RPMI8226 (cell line): ENCODE data around the gene GABBR2.

Experiments used
- DNase-seq: peaks from one replicate; pipeline ENCODE4 v3.0.0-alpha.2; 2015

The GABBR2 gene

GRCh38 chr9:98428454-98428853, 280.3 kb downstream of the GABBR2 start:
- no peak for DNase-seq

- no peak for DNase-seq
These were observed 281.2 kb downstream of the GABBR2 start for GRCh38 chr9:98427491-98427890.

- DNase-seq, result no peak
These were observed 283.7 kb downstream of the GABBR2 start for GRCh38 chr9:98425079-98425478.

- no peak for DNase-seq
These were observed 289.5 kb downstream of the GABBR2 start for GRCh38 chr9:98419260-98419603.

GRCh38 chr9:98418578-98419259, 290.0 kb downstream of the GABBR2 start:
- no peak for DNase-seq

- no peak for DNase-seq
These were observed 292.2 kb downstream of the GABBR2 start for GRCh38 chr9:98416294-98417248.

DNA sequence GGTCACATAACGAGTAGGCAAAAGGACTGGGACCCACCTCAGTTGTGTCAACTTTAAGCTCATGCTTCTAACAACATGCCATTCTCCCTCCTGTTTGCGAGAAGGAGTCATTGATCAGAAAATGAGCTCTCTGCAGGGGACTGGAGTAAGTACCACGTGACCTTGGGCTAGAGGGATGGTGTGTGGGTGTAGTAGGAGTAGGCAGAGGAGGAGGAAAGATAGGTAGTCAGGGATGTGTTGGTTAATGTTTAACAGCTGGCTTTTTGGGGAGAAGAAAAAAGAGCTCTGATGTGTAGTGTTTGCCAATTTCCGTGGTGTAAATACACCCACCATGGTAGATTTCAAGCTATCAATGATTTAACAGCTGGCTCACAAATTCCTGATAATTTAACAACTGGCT, 293.0 kb downstream of the GABBR2 start:
- DNase-seq, result no peak

DNA sequence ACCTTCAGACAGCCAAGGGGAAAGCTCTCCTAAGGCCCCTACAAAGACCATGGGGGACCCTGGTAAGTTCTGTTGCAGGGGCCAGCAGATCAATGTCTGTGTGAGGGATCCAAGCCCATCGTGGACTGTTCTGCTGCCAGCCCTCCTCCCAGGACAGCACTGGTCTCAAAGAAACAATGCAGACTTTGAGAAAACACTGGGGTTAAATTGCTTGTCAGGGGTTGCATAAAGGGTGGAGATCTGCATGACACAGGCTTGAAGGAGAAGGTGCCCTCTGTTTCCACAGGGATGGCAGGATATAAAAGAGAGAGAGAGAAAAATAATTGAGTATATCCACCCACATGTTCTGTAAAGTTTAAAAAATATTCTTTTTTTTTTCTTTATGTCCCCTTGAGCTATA, 295.7 kb downstream of the GABBR2 start:
- DNase-seq, result no peak

DNA sequence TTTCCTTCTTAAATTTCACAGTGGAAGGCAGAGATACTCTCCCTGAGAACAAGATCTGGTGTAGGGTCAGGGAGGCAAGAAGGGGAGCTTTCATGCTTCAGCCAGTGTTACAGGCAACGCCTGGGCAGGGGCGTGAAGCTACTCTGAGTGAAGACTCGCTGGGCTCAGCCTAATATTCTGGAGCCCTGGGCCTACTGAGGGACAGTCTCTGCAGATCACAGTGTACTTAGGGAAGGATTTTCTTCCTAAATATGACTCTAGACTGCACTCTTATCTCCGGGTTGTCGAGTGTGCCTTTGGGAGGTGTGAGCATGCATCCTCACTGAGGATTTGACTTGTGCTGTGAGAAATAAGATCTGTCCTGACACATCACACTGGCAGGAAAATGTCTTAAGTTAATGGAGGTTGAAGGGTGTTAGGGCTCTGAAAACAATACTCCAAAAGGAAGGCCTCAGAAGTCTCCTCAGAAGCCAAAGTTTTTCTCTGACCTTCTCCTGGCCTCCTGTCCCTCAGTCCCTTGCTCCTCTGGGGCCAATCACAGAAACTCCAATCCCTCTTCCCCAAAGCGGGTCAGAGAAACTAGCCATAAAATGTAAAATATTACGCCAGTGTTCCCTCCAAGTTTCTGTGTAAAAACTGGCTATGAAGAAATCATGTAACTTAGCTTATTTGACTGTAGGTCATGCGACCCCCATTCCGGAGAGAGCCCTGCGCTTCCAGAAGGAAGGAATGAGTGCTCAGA, 296.5 kb downstream of the GABBR2 start:
- DNase-seq, result no peak

- no peak for DNase-seq
These were observed 298.5 kb downstream of the GABBR2 start for GRCh38 chr9:98410185-98410697.

- no peak for DNase-seq
These were observed 299.0 kb downstream of the GABBR2 start for GRCh38 chr9:98409719-98410118.

- no peak for DNase-seq
These were observed 302.3 kb downstream of the GABBR2 start for GRCh38 chr9:98406469-98406868.

DNA sequence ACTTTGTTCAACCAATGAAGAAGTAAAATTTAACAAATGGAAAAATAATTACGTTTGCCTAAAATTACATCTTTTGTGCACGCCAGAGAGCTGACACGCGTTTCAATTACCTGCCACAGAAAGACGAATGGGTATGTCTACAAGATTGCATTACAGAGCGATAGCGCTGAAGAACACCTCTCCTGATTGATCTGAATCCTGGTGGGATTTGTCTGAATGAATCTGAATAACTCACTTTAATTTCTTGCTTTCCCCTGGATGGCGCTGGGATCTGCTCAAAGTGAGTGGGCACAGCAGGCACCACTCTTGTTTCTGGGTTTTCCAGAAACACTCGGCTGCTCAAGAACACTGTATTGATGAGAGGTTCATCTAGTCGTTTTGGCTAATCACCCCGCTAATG, 304.5 kb downstream of the GABBR2 start:
- DNase-seq, result no peak

DNA sequence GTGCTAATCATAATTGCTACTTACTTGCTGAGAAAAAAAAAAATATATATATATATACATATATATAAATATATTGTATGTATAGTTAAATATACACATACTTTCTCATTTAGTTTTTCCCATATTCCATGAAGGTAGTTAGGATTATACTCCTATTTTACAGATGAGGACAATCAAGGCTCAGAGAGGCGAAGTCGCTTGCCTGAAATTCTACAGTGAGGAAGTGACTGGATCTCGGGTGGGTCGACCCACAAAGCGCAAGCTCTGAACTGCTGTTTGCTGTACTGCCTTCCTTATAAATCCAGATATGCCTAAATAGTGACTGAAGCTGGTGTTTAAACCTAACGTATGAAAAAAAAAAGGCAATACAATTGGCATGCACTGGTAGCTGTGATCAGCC, 305.0 kb downstream of the GABBR2 start:
- DNase-seq, result no peak

DNA sequence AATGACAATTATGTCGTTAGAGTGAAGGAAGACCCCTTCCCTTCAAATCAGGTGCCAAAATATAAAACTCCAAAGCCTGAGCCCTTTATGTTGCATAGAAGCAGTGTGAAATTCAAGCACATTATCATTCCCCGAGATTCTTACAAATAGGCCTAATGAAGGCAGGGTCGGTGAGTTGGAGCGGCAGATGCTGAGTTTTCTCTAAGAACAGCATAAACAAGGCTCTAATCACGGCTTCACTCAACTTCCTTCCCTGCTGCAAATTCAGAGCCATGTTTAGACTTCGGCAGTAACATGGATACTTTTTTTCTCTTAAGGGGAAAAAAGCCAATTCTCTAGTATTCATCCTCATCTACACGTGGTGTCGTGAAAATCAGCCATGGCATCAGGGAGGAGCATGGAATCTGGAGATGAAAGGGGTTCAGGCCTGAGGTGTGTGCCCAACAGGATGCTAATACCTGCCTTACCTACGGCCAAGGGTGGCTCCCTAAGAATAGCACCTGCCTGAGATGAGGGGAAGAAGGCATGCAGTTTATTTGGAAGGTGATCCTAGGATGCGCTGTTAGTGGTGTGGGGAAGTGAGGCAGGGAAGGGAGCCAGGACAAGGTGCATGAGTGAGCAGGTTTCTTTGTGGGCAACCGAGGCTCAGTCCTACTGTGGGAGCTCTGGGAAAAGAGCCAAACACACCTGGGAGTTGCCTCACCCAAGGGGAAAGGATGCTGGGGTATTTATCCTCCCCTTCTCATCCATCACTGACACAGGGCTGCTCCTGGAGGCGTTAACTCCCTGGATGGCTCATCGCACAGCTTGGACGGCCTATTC, 306.5 kb downstream of the GABBR2 start:
- no peak for DNase-seq

DNA sequence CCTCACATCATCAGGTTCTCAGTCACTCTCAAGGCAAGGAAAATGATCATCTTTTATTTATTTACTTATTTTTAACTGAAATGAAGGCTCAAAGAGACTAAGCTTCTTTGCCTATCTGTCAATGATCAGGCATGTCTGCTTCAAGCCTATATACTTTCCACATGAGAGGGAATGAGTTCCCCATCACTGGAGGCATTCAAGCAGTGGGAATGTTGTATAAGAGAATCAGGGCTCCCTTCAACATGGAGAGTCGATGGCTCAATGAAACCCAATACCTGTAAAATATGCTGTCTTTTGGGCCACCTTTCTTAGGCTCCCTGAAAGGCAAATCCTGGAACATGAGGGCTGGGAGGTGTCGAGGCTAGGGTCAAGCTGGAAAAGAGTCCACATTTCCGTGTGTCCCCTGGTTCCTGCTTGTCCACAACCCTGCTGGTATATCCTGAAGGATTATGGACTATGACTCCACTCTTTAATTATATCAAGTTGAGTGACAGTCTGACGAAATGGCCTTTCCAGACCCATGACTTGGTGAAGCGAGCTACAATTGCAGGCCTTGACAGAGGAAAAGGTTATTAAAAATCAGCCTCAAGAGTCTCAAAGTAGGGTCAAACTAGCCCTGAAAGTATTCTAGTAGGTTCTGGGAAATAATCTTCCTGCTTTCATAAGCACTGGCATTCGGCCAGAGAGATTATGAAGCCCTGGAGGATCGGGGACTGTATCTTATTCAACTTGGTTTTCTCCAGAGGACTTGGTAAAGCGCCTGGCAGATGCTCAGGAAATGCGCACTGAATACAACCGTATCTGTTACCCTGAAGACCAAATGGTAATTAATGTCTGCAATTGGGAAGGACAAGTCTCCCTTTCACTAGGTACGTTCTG, 307.4 kb downstream of the GABBR2 start:
- no peak for DNase-seq

- no peak for DNase-seq
These were observed 308.6 kb downstream of the GABBR2 start for GRCh38 chr9:98399950-98400683.

GRCh38 chr9:98396656-98397055, 312.1 kb downstream of the GABBR2 start:
- DNase-seq, result no peak

DNA sequence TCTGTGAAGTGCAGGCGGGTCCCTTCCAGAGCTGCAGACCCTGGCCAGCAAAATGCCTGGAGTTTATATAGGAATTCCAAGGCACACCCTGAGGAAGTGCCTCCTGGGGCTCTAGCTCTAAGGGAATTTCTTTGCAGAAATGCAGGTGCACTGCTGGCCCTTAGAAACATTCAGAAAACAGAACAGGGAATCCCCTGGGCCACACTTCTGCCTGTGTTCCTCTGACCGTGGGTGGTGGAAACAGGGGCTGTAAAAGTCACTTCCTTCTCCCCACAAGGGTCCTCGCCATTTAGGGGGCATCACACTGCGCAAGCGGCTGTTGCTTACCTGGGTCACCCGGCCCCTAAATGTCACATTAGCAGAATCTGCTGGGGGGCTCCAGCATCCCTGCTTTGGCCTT, 312.5 kb downstream of the GABBR2 start:
- no peak for DNase-seq

DNA sequence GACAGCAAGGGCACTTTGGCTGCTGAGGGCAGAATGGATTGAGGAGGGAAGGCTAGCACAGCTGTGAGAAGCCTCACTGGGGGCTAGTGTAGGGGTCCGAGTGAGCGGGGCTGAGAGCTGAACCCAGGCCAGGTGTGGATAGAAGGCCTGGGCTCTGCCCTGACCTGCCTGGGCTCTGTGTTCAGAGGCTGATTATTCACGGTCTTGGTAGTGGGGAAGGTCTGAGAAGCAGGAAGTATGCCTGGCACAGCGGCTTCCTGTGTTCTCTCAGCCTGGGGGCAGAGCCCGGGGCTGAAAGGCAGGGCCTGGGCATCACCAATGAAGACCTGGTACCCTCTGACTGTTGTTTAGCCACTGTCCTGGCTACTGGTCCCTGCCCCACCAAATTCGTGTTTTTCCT, 316.9 kb downstream of the GABBR2 start:
- no peak for DNase-seq

GRCh38 chr9:98391406-98391805, 317.3 kb downstream of the GABBR2 start:
- no peak for DNase-seq
